Panc1 (cell line): ENCODE data around the gene EDEM3.

ENCODE experiments used
- POLR2AphosphoS5 ChIP-seq: IDR thresholded peaks from 2 replicates; pipeline ENCODE4 v1.6.1; 2012; ENCODE audit warnings: mild to moderate bottlenecking, low read depth, low read length, moderate library complexity
- TF ChIP-seq, protein P1 (sequence below): fragments of 450-650 bp; IDR thresholded peaks from 2 replicates; pipeline ENCODE4 v1.5.1; 2017; ENCODE audit warnings: mild to moderate bottlenecking

DNA sequence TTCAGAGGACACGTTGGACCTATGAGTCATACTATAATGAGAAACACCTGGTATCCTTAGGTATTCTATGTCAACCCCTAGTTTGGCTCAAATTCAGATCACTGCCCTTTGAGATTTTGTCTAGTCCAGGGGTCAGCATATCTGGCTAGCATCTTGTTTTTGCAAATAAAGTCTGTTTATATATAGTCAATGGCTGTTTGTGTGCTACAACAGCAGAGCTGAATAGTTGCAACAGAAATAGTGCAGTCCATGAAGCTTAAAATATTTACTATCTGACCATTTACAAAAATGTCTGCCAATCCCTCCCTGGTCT is 48.5 kb upstream of the EDEM3 start:
- TF ChIP-seq, protein P1, sequence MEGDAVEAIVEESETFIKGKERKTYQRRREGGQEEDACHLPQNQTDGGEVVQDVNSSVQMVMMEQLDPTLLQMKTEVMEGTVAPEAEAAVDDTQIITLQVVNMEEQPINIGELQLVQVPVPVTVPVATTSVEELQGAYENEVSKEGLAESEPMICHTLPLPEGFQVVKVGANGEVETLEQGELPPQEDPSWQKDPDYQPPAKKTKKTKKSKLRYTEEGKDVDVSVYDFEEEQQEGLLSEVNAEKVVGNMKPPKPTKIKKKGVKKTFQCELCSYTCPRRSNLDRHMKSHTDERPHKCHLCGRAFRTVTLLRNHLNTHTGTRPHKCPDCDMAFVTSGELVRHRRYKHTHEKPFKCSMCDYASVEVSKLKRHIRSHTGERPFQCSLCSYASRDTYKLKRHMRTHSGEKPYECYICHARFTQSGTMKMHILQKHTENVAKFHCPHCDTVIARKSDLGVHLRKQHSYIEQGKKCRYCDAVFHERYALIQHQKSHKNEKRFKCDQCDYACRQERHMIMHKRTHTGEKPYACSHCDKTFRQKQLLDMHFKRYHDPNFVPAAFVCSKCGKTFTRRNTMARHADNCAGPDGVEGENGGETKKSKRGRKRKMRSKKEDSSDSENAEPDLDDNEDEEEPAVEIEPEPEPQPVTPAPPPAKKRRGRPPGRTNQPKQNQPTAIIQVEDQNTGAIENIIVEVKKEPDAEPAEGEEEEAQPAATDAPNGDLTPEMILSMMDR = no peak
- no peak for TF ChIP-seq POLR2AphosphoS5
